Measurements from ENCODE around the gene NPIPB2. TPM values are rescaled to one million over a fixed set of nuclear protein-coding genes. Genes with fewer than 3 reads are reported as not detected.

NPIPB2 gene
- polyA plus RNA-seq, 3 donors = 0.81 to 14.4 TPM; not detected in 1

DNA sequence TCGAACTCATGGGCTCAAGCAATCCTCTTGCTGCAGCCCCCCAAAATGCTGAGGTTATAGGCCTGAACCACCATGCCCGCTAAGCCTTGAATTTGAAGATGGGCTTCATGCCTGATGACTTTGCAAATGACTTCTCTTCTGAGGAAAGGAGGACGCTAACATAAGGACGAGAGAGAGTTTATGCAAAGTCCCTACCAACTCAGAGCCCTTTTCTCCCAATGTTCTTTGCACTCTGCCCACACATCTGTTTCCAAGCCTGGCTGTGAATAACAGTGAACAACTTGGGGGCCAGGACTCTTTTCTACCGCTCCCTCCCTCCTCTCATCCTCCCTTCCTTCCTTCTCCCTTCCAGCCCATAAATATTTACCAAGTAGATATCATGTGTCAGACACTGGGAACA lies 8.5 kb upstream of the NPIPB2 start:
- H4K20me1 ChIP-seq (ENCODE audit: insufficient read depth, low read length) = no peaks in the 10 kb centered on the region
- DNase-seq = no peak
- H3K4me1 Mint-ChIP-seq = no peaks in the 10 kb centered on the region
- H3K4me1 ChIP-seq (ENCODE audit: control insufficient read depth in 1 of 2, insufficient read depth in 2 of 2, low read length in 2 of 2) = no peaks in the 10 kb centered on the region
- H3K9me3 ChIP-seq (replicated peaks in 1 of 2; ENCODE audit: control insufficient read depth in 1 of 2, insufficient read depth in 1 of 2, low read length in 2 of 2) = no peaks in the 10 kb centered on the region
- H3K27ac Mint-ChIP-seq = peak overlapping the region in 1 of 7 donors; percentile 58
- no peak overlapping the region for H3K4me3 Mint-ChIP-seq
- H3K79me2 ChIP-seq (ENCODE audit: insufficient read depth, low read length) = no peaks in the 10 kb centered on the region
- H3K36me3 Mint-ChIP-seq = no peaks in the 10 kb centered on the region
- H3K36me3 ChIP-seq (replicated peaks in 1 of 2; ENCODE audit: control insufficient read depth in 1 of 2, insufficient read depth in 2 of 2, low read length in 2 of 2) = no peaks in the 10 kb centered on the region
- H3K4me2 ChIP-seq (replicated peaks; ENCODE audit: extremely low read depth, low read length, poor library complexity, severe bottlenecking) = no peak overlapping the region
- peak overlapping the region; percentile 60 for H2AFZ ChIP-seq (ENCODE audit: insufficient read depth, low read depth, low read length, poor library complexity, severe bottlenecking)
- intact Hi-C loops (cut with micrococcal nuclease) = no loop called here
- H3K27me3 ChIP-seq (ENCODE audit: control insufficient read depth in 2 of 2, insufficient read depth in 2 of 2, low read length in 2 of 2) = no peaks in the 10 kb centered on the region
- WGBS (ENCODE audit: insufficient coverage) = 96% methylated on average over 4 of the region's 5 CpGs
- TF ChIP-seq, protein P1, sequence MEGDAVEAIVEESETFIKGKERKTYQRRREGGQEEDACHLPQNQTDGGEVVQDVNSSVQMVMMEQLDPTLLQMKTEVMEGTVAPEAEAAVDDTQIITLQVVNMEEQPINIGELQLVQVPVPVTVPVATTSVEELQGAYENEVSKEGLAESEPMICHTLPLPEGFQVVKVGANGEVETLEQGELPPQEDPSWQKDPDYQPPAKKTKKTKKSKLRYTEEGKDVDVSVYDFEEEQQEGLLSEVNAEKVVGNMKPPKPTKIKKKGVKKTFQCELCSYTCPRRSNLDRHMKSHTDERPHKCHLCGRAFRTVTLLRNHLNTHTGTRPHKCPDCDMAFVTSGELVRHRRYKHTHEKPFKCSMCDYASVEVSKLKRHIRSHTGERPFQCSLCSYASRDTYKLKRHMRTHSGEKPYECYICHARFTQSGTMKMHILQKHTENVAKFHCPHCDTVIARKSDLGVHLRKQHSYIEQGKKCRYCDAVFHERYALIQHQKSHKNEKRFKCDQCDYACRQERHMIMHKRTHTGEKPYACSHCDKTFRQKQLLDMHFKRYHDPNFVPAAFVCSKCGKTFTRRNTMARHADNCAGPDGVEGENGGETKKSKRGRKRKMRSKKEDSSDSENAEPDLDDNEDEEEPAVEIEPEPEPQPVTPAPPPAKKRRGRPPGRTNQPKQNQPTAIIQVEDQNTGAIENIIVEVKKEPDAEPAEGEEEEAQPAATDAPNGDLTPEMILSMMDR (IDR thresholded peaks at IDR 0.05) = no peak
- H3K9me3 Mint-ChIP-seq = no peaks in the 10 kb centered on the region
- no peak overlapping the region for H3K27ac ChIP-seq (ENCODE audit: low read depth in 1 of 2, low read length in 2 of 2)
- no peak overlapping the region for H3K4me3 ChIP-seq (replicated peaks in 1 of 3; ENCODE audit: low read depth in 2 of 3, low read length in 3 of 3)
- H3K27me3 Mint-ChIP-seq (ENCODE audit: low read depth in 3 of 3) = peaks cover 0 to 3% (median 0%) of the 10 kb centered on the region in 3 donors
- H3K9ac ChIP-seq (ENCODE audit: insufficient read depth, low read length, poor library complexity, severe bottlenecking) = no peak overlapping the region

DNA sequence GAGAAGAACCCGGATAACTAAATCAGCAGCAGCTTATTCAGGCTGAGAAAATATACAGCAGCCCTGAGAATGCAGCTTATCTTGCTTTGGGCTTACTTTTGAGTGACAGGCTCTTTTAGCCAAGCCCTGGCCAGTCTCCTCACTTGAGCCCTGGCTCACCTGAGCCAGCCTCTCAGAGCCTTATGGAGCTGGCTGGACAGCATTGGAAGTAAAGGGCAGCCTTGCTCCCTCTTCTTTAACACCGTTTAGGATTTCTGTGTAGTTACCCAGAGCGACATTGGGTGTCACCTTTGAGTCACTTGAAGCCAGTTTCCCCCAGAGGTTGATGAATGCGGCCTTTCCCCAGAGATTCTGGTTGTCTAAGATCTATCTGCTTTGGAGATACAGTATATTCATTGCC lies 7.7 kb upstream of the NPIPB2 start:
- H2AFZ ChIP-seq (ENCODE audit: insufficient read depth, low read depth, low read length, poor library complexity, severe bottlenecking) = no peak overlapping the region
- no peaks in the 10 kb centered on the region for H3K79me2 ChIP-seq (ENCODE audit: insufficient read depth, low read length)
- no peaks in the 10 kb centered on the region for H3K4me1 Mint-ChIP-seq
- H3K4me3 Mint-ChIP-seq = no peak overlapping the region
- TF ChIP-seq, protein P1 (IDR thresholded peaks at IDR 0.05) = peak; percentile 51
- intact Hi-C loops (cut with micrococcal nuclease) = loop anchor here in 1 of 2 donors (2.0 kb wide), 1 partner anchor 119 kb away; no protein-coding TSS in a partner anchor
- no peaks in the 10 kb centered on the region for H3K9me3 Mint-ChIP-seq
- no peak overlapping the region for H3K27ac Mint-ChIP-seq
- DNase-seq = peak; percentile 13 to 32 (median 26)
- WGBS (ENCODE audit: insufficient coverage) = 50% methylated on average over 2 of the region's 4 CpGs
- H3K36me3 ChIP-seq (replicated peaks in 1 of 2; ENCODE audit: control insufficient read depth in 1 of 2, insufficient read depth in 2 of 2, low read length in 2 of 2) = no peaks in the 10 kb centered on the region
- H3K36me3 Mint-ChIP-seq = no peaks in the 10 kb centered on the region
- no peak overlapping the region for H3K27ac ChIP-seq (ENCODE audit: low read depth in 1 of 2, low read length in 2 of 2)
- H3K4me1 ChIP-seq (ENCODE audit: control insufficient read depth in 1 of 2, insufficient read depth in 2 of 2, low read length in 2 of 2) = no peaks in the 10 kb centered on the region
- no peaks in the 10 kb centered on the region for H3K27me3 ChIP-seq (ENCODE audit: control insufficient read depth in 2 of 2, insufficient read depth in 2 of 2, low read length in 2 of 2)
- H3K9me3 ChIP-seq (replicated peaks in 1 of 2; ENCODE audit: control insufficient read depth in 1 of 2, insufficient read depth in 1 of 2, low read length in 2 of 2) = no peaks in the 10 kb centered on the region
- H4K20me1 ChIP-seq (ENCODE audit: insufficient read depth, low read length) = no peaks in the 10 kb centered on the region
- no peak overlapping the region for H3K9ac ChIP-seq (ENCODE audit: insufficient read depth, low read length, poor library complexity, severe bottlenecking)
- H3K4me3 ChIP-seq (replicated peaks in 1 of 3; ENCODE audit: low read depth in 2 of 3, low read length in 3 of 3) = no peak overlapping the region
- H3K27me3 Mint-ChIP-seq (ENCODE audit: low read depth in 3 of 3) = peaks cover 0 to 3% (median 0%) of the 10 kb centered on the region in 3 donors
- no peak overlapping the region for H3K4me2 ChIP-seq (replicated peaks; ENCODE audit: extremely low read depth, low read length, poor library complexity, severe bottlenecking)

Data from CD14-positive monocyte (primary cell).